ENCODE data around the gene GDPD4.

The GDPD4 gene

DNA sequence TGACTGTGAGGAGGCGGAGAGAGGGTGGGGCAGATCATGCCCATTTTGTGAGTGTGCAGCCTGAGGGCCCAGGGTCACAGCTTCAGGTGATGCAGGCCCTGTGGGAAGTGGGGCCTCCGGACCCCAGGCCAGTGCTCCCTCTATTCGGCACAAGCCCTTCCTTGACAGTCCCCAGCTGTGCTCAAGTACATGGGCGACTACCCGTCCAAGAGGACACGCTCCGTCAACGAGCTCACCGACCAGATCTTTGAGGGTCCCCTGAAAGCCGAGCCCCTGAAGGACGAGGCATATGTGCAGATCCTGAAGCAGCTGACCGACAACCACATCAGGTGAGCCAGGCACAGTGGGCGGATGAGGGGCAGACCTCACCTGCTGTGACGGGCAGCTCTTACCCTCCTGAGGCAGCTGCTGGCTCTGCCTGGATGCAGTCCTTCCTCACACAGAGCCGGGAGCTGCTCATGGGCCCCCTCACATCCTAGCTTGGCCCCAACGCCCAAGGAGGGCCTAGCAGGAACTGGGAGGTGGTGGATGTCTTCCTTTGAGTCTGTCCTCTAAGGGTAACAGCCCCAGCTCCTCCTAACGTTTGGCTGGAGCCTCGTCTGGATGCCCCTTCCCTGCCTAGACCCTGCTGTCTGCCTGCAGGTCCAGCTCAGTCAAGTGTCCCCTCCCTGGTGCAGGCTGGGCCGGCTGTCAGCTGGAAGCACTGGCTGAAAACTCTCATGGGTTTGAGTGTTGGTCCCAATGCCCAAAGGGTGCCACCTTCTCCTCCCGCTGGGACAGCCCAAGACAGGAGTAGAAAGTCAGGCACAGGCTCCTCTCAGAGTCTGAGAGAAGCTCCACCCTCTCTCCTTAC lies 97.4 kb downstream of the GDPD4 start:
- no peak for TF ChIP-seq MYNN (tag by site-specific recombination; IDR thresholded peaks at IDR 0.05; ENCODE audit: borderline replicate concordance)
- no peak for TF ChIP-seq HOXC10 (CRISPR knock-in tag; IDR thresholded peaks at IDR 0.05)
- TF ChIP-seq, protein P1, sequence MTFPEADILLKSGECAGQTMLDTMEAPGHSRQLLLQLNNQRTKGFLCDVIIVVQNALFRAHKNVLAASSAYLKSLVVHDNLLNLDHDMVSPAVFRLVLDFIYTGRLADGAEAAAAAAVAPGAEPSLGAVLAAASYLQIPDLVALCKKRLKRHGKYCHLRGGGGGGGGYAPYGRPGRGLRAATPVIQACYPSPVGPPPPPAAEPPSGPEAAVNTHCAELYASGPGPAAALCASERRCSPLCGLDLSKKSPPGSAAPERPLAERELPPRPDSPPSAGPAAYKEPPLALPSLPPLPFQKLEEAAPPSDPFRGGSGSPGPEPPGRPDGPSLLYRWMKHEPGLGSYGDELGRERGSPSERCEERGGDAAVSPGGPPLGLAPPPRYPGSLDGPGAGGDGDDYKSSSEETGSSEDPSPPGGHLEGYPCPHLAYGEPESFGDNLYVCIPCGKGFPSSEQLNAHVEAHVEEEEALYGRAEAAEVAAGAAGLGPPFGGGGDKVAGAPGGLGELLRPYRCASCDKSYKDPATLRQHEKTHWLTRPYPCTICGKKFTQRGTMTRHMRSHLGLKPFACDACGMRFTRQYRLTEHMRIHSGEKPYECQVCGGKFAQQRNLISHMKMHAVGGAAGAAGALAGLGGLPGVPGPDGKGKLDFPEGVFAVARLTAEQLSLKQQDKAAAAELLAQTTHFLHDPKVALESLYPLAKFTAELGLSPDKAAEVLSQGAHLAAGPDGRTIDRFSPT (tag by site-specific recombination; IDR thresholded peaks at IDR 0.05) = no peak
- no peak for TF ChIP-seq SP3 (tag by site-specific recombination; IDR thresholded peaks at IDR 0.05)
- no peak for TF ChIP-seq ZNF341 (tag by site-specific recombination; IDR thresholded peaks at IDR 0.05; ENCODE audit: low read depth)
- TF ChIP-seq SETDB1 (IDR thresholded peaks at IDR 0.05; ENCODE audit: insufficient read length, low read length) = no peak
- no peak for TF ChIP-seq ZNF404 (tag by site-specific recombination; IDR thresholded peaks at IDR 0.05)
- no peak for TF ChIP-seq ZNF701 (tag by site-specific recombination; IDR thresholded peaks at IDR 0.05)
- no peak for TF ChIP-seq ZEB2 (tag by site-specific recombination; IDR thresholded peaks at IDR 0.05)
- TF ChIP-seq ZNF416 (tag by site-specific recombination; IDR thresholded peaks at IDR 0.05) = no peak
- TF ChIP-seq ZNF10 (tag by site-specific recombination; IDR thresholded peaks at IDR 0.05) = no peak
- TF ChIP-seq YY1 (tag by site-specific recombination; IDR thresholded peaks at IDR 0.05) = no peak
- TF ChIP-seq, protein P2, sequence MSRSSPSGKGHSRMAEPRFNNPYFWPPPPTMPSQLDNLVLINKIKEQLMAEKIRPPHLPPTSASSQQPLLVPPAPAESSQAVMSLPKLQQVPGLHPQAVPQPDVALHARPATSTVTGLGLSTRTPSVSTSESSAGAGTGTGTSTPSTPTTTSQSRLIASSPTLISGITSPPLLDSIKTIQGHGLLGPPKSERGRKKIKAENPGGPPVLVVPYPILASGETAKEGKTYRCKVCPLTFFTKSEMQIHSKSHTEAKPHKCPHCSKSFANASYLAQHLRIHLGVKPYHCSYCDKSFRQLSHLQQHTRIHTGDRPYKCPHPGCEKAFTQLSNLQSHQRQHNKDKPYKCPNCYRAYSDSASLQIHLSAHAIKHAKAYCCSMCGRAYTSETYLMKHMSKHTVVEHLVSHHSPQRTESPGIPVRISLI (tag by site-specific recombination; IDR thresholded peaks at IDR 0.05) = no peak
- TF ChIP-seq, protein P3, sequence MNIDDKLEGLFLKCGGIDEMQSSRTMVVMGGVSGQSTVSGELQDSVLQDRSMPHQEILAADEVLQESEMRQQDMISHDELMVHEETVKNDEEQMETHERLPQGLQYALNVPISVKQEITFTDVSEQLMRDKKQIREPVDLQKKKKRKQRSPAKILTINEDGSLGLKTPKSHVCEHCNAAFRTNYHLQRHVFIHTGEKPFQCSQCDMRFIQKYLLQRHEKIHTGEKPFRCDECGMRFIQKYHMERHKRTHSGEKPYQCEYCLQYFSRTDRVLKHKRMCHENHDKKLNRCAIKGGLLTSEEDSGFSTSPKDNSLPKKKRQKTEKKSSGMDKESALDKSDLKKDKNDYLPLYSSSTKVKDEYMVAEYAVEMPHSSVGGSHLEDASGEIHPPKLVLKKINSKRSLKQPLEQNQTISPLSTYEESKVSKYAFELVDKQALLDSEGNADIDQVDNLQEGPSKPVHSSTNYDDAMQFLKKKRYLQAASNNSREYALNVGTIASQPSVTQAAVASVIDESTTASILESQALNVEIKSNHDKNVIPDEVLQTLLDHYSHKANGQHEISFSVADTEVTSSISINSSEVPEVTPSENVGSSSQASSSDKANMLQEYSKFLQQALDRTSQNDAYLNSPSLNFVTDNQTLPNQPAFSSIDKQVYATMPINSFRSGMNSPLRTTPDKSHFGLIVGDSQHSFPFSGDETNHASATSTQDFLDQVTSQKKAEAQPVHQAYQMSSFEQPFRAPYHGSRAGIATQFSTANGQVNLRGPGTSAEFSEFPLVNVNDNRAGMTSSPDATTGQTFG (tag by site-specific recombination; IDR thresholded peaks at IDR 0.05; ENCODE audit: borderline replicate concordance) = no peak
- TF ChIP-seq, protein P4, sequence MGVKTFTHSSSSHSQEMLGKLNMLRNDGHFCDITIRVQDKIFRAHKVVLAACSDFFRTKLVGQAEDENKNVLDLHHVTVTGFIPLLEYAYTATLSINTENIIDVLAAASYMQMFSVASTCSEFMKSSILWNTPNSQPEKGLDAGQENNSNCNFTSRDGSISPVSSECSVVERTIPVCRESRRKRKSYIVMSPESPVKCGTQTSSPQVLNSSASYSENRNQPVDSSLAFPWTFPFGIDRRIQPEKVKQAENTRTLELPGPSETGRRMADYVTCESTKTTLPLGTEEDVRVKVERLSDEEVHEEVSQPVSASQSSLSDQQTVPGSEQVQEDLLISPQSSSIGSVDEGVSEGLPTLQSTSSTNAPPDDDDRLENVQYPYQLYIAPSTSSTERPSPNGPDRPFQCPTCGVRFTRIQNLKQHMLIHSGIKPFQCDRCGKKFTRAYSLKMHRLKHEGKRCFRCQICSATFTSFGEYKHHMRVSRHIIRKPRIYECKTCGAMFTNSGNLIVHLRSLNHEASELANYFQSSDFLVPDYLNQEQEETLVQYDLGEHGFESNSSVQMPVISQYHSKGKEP (tag by site-specific recombination; IDR thresholded peaks at IDR 0.05) = no peak
- H3K27ac ChIP-seq (ENCODE audit: extremely low read depth, low read depth, low read length) = no peak overlapping the region
- H3K4me3 ChIP-seq (ENCODE audit: low read depth, low read length) = no peak overlapping the region
- ChIA-PET CTCF (interaction anchor here (0.5 to 3.1 kb wide), 6 partner anchors 9 to 344 kb away, joined by 3 to 14 read pairs (median 4); no protein-coding TSS in a partner anchor), POLR2A (interaction anchor here (2.2 kb wide), 1 partner anchor 8 kb away, joined by 5 read pairs; no protein-coding TSS in a partner anchor)
- no peaks in the 10 kb centered on the region for H3K9me3 ChIP-seq (ENCODE audit: control insufficient read depth, insufficient read depth, low read depth, low read length)
- H3K4me1 ChIP-seq (ENCODE audit: control insufficient read depth, insufficient read depth, low read length) = no peaks in the 10 kb centered on the region
- H3K36me3 ChIP-seq (ENCODE audit: control insufficient read depth in 2 of 2, insufficient read depth in 1 of 2, low read length in 2 of 2) = no peaks in the 10 kb centered on the region

Measured in HEK293 (cell line).